ENCODE data around the gene SESTD1. TPM values are rescaled to one million over a fixed set of nuclear protein-coding genes. Genes with fewer than 3 reads are reported as not detected.

SESTD1 gene
- total RNA-seq, 3 donors from 2014 or later (not counting 1 experiment from before 2014, with no cell fraction given): 14.7 to 25.2 (median 19.0) TPM

DNA sequence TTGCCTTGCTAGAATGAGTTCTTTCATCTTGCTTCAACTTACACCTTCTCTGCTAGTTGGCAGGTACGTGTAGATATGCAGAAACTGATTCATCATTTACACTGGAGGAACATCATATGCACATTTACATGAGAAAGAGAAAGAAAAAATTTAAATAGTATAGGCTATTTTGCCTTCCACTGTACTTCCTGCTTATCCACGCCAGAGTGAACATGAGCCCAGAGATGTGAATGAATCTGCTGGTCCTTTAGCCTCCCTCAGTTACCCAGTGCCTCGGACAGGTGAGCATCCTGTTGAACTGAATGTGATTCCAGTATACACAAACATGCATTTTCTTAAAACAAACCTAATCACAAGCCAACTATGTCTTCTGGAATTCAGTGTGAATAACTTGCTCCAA, 83.6 kb downstream of the SESTD1 start:
- no peak for ATAC-seq
- no peaks in the 10 kb centered on the region for H3K27me3 Mint-ChIP-seq (ENCODE audit: low read depth in 2 of 2)
- H3K4me3 ChIP-seq (ENCODE audit: low read length): no peak overlapping the region
- no peaks in the 10 kb centered on the region for H3K27me3 ChIP-seq (ENCODE audit: control insufficient read depth, insufficient read depth, low read length)
- no peaks in the 10 kb centered on the region for H3K9me3 ChIP-seq (ENCODE audit: control insufficient read depth, insufficient read depth, low read length)
- peaks cover 3% of the 10 kb centered on the region in 2 donors for H3K9me3 Mint-ChIP-seq
- no peak for DNase-seq
- 69% methylated on average over 2 of the region's 3 CpGs for WGBS (ENCODE audit: insufficient coverage)
- no peaks in the 10 kb centered on the region for H3K4me1 ChIP-seq (ENCODE audit: control insufficient read depth, insufficient read depth, low read length)
- H3K27ac ChIP-seq (ENCODE audit: low read length): no peak overlapping the region
- no peaks in the 10 kb centered on the region for H3K36me3 ChIP-seq (ENCODE audit: control insufficient read depth, insufficient read depth, low read length)
- TF ChIP-seq, protein P1, sequence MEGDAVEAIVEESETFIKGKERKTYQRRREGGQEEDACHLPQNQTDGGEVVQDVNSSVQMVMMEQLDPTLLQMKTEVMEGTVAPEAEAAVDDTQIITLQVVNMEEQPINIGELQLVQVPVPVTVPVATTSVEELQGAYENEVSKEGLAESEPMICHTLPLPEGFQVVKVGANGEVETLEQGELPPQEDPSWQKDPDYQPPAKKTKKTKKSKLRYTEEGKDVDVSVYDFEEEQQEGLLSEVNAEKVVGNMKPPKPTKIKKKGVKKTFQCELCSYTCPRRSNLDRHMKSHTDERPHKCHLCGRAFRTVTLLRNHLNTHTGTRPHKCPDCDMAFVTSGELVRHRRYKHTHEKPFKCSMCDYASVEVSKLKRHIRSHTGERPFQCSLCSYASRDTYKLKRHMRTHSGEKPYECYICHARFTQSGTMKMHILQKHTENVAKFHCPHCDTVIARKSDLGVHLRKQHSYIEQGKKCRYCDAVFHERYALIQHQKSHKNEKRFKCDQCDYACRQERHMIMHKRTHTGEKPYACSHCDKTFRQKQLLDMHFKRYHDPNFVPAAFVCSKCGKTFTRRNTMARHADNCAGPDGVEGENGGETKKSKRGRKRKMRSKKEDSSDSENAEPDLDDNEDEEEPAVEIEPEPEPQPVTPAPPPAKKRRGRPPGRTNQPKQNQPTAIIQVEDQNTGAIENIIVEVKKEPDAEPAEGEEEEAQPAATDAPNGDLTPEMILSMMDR (IDR thresholded peaks at IDR 0.05): no peak
- no peak overlapping the region for H3K27ac Mint-ChIP-seq
- H3K4me1 Mint-ChIP-seq: no peaks in the 10 kb centered on the region
- intact Hi-C loops (cut with micrococcal nuclease): no loop called here
- H3K36me3 Mint-ChIP-seq: no peaks in the 10 kb centered on the region
- no peak overlapping the region for H3K4me3 Mint-ChIP-seq

DNA sequence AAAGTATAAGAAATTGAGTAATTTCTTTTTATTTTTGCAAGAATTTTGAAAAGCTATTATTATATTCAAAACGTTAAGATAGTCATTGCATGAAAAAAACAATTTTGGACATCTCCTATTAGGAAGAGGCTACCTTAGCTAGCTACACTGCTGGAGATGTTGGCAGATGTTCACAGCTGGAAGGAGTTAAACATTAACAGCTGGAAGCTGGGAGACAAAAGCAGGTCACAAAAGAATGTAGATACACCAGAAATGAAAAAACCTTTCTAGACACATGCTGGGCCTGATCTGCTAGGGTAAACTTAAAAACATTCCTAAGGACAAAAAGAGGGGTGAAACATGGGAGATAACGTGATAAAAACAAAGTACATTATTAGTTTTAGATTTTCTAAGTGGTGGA, 84.4 kb downstream of the SESTD1 start:
- H3K27ac Mint-ChIP-seq: no peak overlapping the region
- WGBS (ENCODE audit: insufficient coverage): 89% methylated on average over 1 of the region's 2 CpGs

DNA sequence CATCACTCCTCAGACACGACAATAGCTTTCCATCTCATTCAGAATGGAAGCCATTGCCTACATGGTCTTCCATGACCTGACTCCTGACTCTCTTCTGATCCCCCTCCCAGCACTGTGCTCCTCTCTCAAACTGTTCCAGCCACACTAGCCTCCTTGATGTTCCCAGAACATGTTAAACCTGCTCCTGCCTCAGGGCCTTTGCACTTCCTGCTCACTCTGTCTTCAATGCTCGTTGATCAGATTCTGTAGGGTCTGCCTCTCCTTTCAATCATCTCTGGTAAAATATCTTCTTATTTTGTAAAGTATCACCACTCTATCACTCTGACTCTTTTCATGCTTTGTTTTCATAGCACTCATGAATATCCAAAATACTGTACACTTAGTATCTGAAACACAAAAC, 84.9 kb downstream of the SESTD1 start:
- TF ChIP-seq, protein P1 (IDR thresholded peaks at IDR 0.05): no peak
- H3K27ac Mint-ChIP-seq: no peak overlapping the region
- Histone ChIP-seq H3K36me3 (ENCODE audit: control insufficient read depth, insufficient read depth, low read length) (no peaks in the 10 kb centered on the region), H3K27me3 (ENCODE audit: control insufficient read depth, insufficient read depth, low read length) (no peaks in the 10 kb centered on the region), H3K9me3 (ENCODE audit: control insufficient read depth, insufficient read depth, low read length) (no peaks in the 10 kb centered on the region), H3K4me1 (ENCODE audit: control insufficient read depth, insufficient read depth, low read length) (no peaks in the 10 kb centered on the region), H3K27ac (ENCODE audit: low read length) (no peak overlapping the region), H3K4me3 (ENCODE audit: low read length) (no peak overlapping the region)
- ATAC-seq (no peak), DNase-seq (no peak)
- H3K27me3 Mint-ChIP-seq (ENCODE audit: low read depth in 2 of 2): no peaks in the 10 kb centered on the region
- H3K9me3 Mint-ChIP-seq: peaks cover 3% of the 10 kb centered on the region in 2 donors
- WGBS (ENCODE audit: insufficient coverage): 91% methylated on average over 2 of the region's 2 CpGs
- no peaks in the 10 kb centered on the region for H3K4me1 Mint-ChIP-seq
- no peaks in the 10 kb centered on the region for H3K36me3 Mint-ChIP-seq
- H3K4me3 Mint-ChIP-seq: no peak overlapping the region
- intact Hi-C loops (cut with micrococcal nuclease): no loop called here

More for the DNA sequence above, 84.4 kb downstream of the SESTD1 start:
- H3K27ac ChIP-seq (ENCODE audit: low read length): no peak overlapping the region
- H3K36me3 ChIP-seq (ENCODE audit: control insufficient read depth, insufficient read depth, low read length): no peaks in the 10 kb centered on the region
- TF ChIP-seq, protein P1 (IDR thresholded peaks at IDR 0.05): no peak
- DNase-seq: no peak
- H3K4me1 ChIP-seq (ENCODE audit: control insufficient read depth, insufficient read depth, low read length): no peaks in the 10 kb centered on the region
- H3K9me3 ChIP-seq (ENCODE audit: control insufficient read depth, insufficient read depth, low read length): no peaks in the 10 kb centered on the region
- Mint-ChIP-seq H3K36me3 (no peaks in the 10 kb centered on the region), H3K4me1 (no peaks in the 10 kb centered on the region), H3K4me3 (no peak overlapping the region), H3K9me3 (peaks cover 3% of the 10 kb centered on the region in 2 donors), H3K27me3 (ENCODE audit: low read depth in 2 of 2) (no peaks in the 10 kb centered on the region)
- no peak overlapping the region for H3K4me3 ChIP-seq (ENCODE audit: low read length)
- intact Hi-C loops (cut with micrococcal nuclease): no loop called here
- no peak for ATAC-seq
- H3K27me3 ChIP-seq (ENCODE audit: control insufficient read depth, insufficient read depth, low read length): no peaks in the 10 kb centered on the region

DNA sequence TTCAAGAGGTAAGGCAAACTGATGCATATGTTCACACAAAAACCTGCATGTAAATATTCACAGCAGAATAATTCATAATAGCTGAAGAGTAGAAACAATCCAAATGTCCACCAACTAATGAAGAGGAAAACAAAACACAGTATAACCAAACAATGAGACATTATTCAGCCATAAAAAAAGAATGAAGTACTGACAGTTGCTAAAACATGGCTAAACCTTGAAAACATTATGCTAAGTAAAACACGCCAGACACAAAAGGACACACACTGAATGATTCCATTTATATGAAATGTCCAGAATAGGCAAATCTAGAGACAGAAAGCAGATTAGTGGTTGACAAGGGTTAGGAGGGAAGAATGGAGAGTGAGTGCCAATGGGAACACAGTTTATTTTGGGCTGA, 86.9 kb downstream of the SESTD1 start:
- DNase-seq: no peak
- Mint-ChIP-seq H3K27me3 (ENCODE audit: low read depth in 2 of 2) (no peaks in the 10 kb centered on the region), H3K4me1 (no peaks in the 10 kb centered on the region), H3K9me3 (peaks cover 3% of the 10 kb centered on the region in 2 donors), H3K36me3 (no peaks in the 10 kb centered on the region), H3K27ac (no peak overlapping the region), H3K4me3 (no peak overlapping the region)
- Histone ChIP-seq H3K4me3 (ENCODE audit: low read length) (no peak overlapping the region), H3K36me3 (ENCODE audit: control insufficient read depth, insufficient read depth, low read length) (no peaks in the 10 kb centered on the region), H3K9me3 (ENCODE audit: control insufficient read depth, insufficient read depth, low read length) (no peaks in the 10 kb centered on the region), H3K4me1 (ENCODE audit: control insufficient read depth, insufficient read depth, low read length) (no peaks in the 10 kb centered on the region), H3K27me3 (ENCODE audit: control insufficient read depth, insufficient read depth, low read length) (no peaks in the 10 kb centered on the region), H3K27ac (ENCODE audit: low read length) (no peak overlapping the region)
- no peak for ATAC-seq
- TF ChIP-seq, protein P1 (IDR thresholded peaks at IDR 0.05): no peak
- intact Hi-C loops (cut with micrococcal nuclease): no loop called here
- 78% methylated on average over 1 of the region's 1 CpG for WGBS (ENCODE audit: insufficient coverage)
